Lung (tissue), 12 donors: ENCODE measurements around the gene LSG1. TPM values are rescaled to one million over a fixed set of nuclear protein-coding genes. Genes with fewer than 3 reads are reported as not detected.

ENCODE experiments used
- ATAC-seq: fragments of 200-7000 bp; cut with Tn5 transposase; one replicate; pipeline ENCODE4 v1.9.1; 2020; ENCODE audit warnings: moderate number of reproducible peaks; ENCODE audit not compliant: insufficient read depth, low FRiP score
- DNase-seq, 3 donors: peaks; one replicate each; pipeline ENCODE4 v3.0.0-alpha.2; 2013 to 2017
- H3K27ac ChIP-seq, 2 donors: one replicate each; pipeline ENCODE4 v1.5.1; 2013; ENCODE audit warnings: mild to moderate bottlenecking in 2 of 2, moderate library complexity in 2 of 2, control low read depth in 1 of 2, inconsistent platforms in 1 of 2, low read depth in 1 of 2, low read length in 1 of 2
- H3K27me3 ChIP-seq, 3 donors: one replicate each; pipeline ENCODE4 v1.5.1; 2013; ENCODE audit warnings: low read length in 2 of 3; ENCODE audit not compliant: control insufficient read depth in 3 of 3, insufficient read depth in 3 of 3
- H3K36me3 ChIP-seq, 4 donors: one replicate each; pipeline ENCODE4 v1.5.1; 2013; ENCODE audit warnings: low read length in 4 of 4, mild to moderate bottlenecking in 1 of 4, moderate library complexity in 1 of 4; ENCODE audit not compliant: control insufficient read depth in 4 of 4, insufficient read depth in 4 of 4
- H3K4me1 ChIP-seq, 5 donors: one replicate each; pipeline ENCODE4 v1.5.1; 2013; ENCODE audit warnings: low read length in 5 of 5, mild to moderate bottlenecking in 2 of 5, moderate library complexity in 1 of 5; ENCODE audit not compliant: control insufficient read depth in 5 of 5, insufficient read depth in 5 of 5
- H3K4me3 ChIP-seq: one replicate; pipeline ENCODE4 v1.5.1; 2013; ENCODE audit warnings: mild to moderate bottlenecking, control low read depth, moderate library complexity
- H3K9ac ChIP-seq, 2 donors: one replicate each; pipeline ENCODE4 v1.5.1; 2013; ENCODE audit warnings: low read length in 2 of 2, control low read depth in 1 of 2; ENCODE audit not compliant: insufficient read depth in 1 of 2
- H3K9me3 ChIP-seq, 4 donors: one replicate each; pipeline ENCODE4 v1.5.1; 2013; ENCODE audit warnings: low read length in 3 of 4, mild to moderate bottlenecking in 1 of 4, moderate library complexity in 1 of 4; ENCODE audit not compliant: control insufficient read depth in 4 of 4, insufficient read depth in 3 of 4
- CTCF ChIP-seq: IDR thresholded peaks from 2 replicates; pipeline ENCODE4 v1.5.1; 2012; ENCODE audit warnings: mild to moderate bottlenecking; ENCODE audit errors: control extremely low read depth, extremely low read depth
- WGBS, 2 donors: extraction: QIAGEN DNeasy Blood & Tissue Kit; methylation state at CpG; one replicate each; pipeline ENCODE4 v1.1.7; 2013; 5-methylcytosine and 5-hydroxymethylcytosine counted together
- polyA plus RNA-seq, 2 donors: library from polyadenylated mRNA; stranded (reverse); fragments of 200-250 nt; gene quantifications; one replicate each; pipeline ENCODE4 v1.2.1, GENCODE V29; 2013
- total RNA-seq, 2 donors: library from RNA; depleted of rRNA in 1 of 2; stranded (reverse); fragments of >200 nt in 1 of 2; gene quantifications; one replicate each; pipeline ENCODE4 v1.2.1, GENCODE V29; 2014 to 2021
- donor health status: control.
- donor health status: control.
- donor health status: Bipolar disorder and iron deficiency.
- donor health status: healthy.
- donor health status: DM: yes; HTN: yes; CAD: no.

The LSG1 gene
- total and polyA plus RNA-seq, 4 donors = 19.4 to 37.4 (median 24.5) TPM

- ATAC-seq (peak; percentile 32), DNase-seq (peak; percentile 68 to 78 (median 78))
- Histone ChIP-seq H3K27me3 (peaks cover 0 to 6% (median 0%) of the 10 kb centered on the region in 3 donors), H3K9me3 (no peaks in the 10 kb centered on the region), H3K9ac (no peak overlapping the region), H3K27ac (peak overlapping the region; percentile 84 to 92), H3K4me1 (peaks cover 7 to 50% (median 17%) of the 10 kb centered on the region in 5 donors), H3K36me3 (peaks cover 0 to 9% (median 2%) of the 10 kb centered on the region in 4 donors), H3K4me3 (peak overlapping the region; percentile 80)
- 0 to 1% methylated on average over 45 to 57 of the region's 57 CpGs for WGBS, 2 donors
- no peak for TF ChIP-seq CTCF
Observed at GRCh38 chr3:194687638-194688199, 15.7 kb upstream of the LSG1 start.

- DNase-seq = peak; percentile 53 to 70 (median 55)
- ATAC-seq = peak; percentile 23
- no peak for TF ChIP-seq CTCF
- 3 to 5% methylated on average over 70 to 86 of the region's 86 CpGs for WGBS, 2 donors
- peaks cover 0 to 9% (median 2%) of the 10 kb centered on the region in 4 donors for H3K36me3 ChIP-seq
- no peak overlapping the region for H3K9ac ChIP-seq
- no peaks in the 10 kb centered on the region for H3K9me3 ChIP-seq
- peaks cover 0 to 6% (median 0%) of the 10 kb centered on the region in 3 donors for H3K27me3 ChIP-seq
- H3K4me1 ChIP-seq = peaks cover 7 to 52% (median 17%) of the 10 kb centered on the region in 5 donors
- peak overlapping the region; percentile 88 to 92 for H3K27ac ChIP-seq
- peak overlapping the region; percentile 80 for H3K4me3 ChIP-seq
Observed at GRCh38 chr3:194686816-194687637, 15.0 kb upstream of the LSG1 start.

GRCh38 chr3:194686414-194686815 lies 14.4 kb upstream of the LSG1 start:
- DNase-seq (no peak), ATAC-seq (no peak)
- 1% methylated on average over 29 of the region's 29 CpGs for WGBS, 2 donors
- Histone ChIP-seq H3K27ac (peak overlapping the region; percentile 88 to 92), H3K36me3 (peaks cover 0 to 9% (median 2%) of the 10 kb centered on the region in 4 donors), H3K4me1 (peaks cover 7 to 47% (median 17%) of the 10 kb centered on the region in 5 donors), H3K9me3 (no peaks in the 10 kb centered on the region), H3K4me3 (peak overlapping the region; percentile 80), H3K9ac (no peak overlapping the region), H3K27me3 (peaks cover 0 to 6% (median 0%) of the 10 kb centered on the region in 3 donors)
- no peak for TF ChIP-seq CTCF
